H1 (cell line): ENCODE measurements around the gene INSM2. TPM values are rescaled to one million over a fixed set of nuclear protein-coding genes. Genes with fewer than 3 reads are reported as not detected.

ENCODE experiments used
- CTCF ChIA-PET: fragments of 300-600 bp; sonication (Branson Sonifier 250); formaldehyde crosslinking; loops from one replicate; lab custom pipeline; 2021; ENCODE audit not compliant: partially characterized antibody; lab: Charles Lee
- POLR2A ChIA-PET: fragments of 300-600 bp; sonication (Branson Sonifier 250); formaldehyde crosslinking; loops from one replicate; lab custom pipeline; 2021; ENCODE audit warnings: inconsistent platforms; ENCODE audit not compliant: partially characterized antibody; lab: Charles Lee
- DNase-seq, 2 experiments: peaks; one replicate each; pipeline versions ENCODE4 v3.0.0 to v3.0.0-alpha.2; 2010 to 2022; ENCODE audit warnings: low spot score in 2 of 2, low read depth in 1 of 2, mixed read lengths in 1 of 2
- FAIRE-seq: peaks from 2 replicates; lab custom pipeline; 2011; peaks lifted over from hg19 to GRCh38; lab: Jason Lieb, UNC
- H2AFZ ChIP-seq: 2 replicates; pipeline ENCODE4 v1.8.1; 2012; ENCODE audit warnings: low read length, inconsistent platforms
- H2AK5ac ChIP-seq: 2 replicates; pipeline ENCODE4 v1.6.1; 2013; ENCODE audit warnings: low read depth, low read length
- H2BK120ac ChIP-seq: replicated peaks from 2 replicates; pipeline ENCODE3; 2013; ENCODE audit warnings: low read depth, low read length, inconsistent platforms
- H2BK12ac ChIP-seq: 2 replicates; pipeline ENCODE4 v1.6.1; 2013; ENCODE audit warnings: low read depth, low read length
- H2BK15ac ChIP-seq: 2 replicates; pipeline ENCODE4 v1.6.1; 2013; ENCODE audit warnings: low read length
- H2BK20ac ChIP-seq: 2 replicates; pipeline ENCODE4 v1.6.1; 2013; ENCODE audit warnings: low read length
- H2BK5ac ChIP-seq: 2 replicates; pipeline ENCODE4 v1.6.1; 2013; ENCODE audit warnings: low read depth, low read length
- H3K14ac ChIP-seq: 2 replicates; pipeline ENCODE4 v1.6.1; 2013; ENCODE audit warnings: inconsistent platforms; ENCODE audit not compliant: insufficient read length
- H3K18ac ChIP-seq: 2 replicates; pipeline ENCODE4 v1.6.1; 2013; ENCODE audit warnings: low read length; ENCODE audit errors: extremely low read depth
- H3K23ac ChIP-seq: 2 replicates; pipeline ENCODE4 v1.6.1; 2013; ENCODE audit warnings: inconsistent platforms; ENCODE audit not compliant: insufficient read length
- H3K23me2 ChIP-seq: 2 replicates; pipeline ENCODE4 v1.6.1; 2013; ENCODE audit warnings: low read depth, low read length
- H3K27ac ChIP-seq: 2 replicates; pipeline ENCODE4 v1.6.1; 2011; ENCODE audit warnings: low read depth, low read length, inconsistent platforms
- H3K27me3 ChIP-seq, 4 experiments: replicated peaks in 1 of 4; 1 replicate in 1 of 4; 2 replicates in 3 of 4; pipeline versions ENCODE4 v1.6.1 to v1.8.1; 2011 to 2013; ENCODE audit warnings: low read length in 3 of 4, mild to moderate bottlenecking in 3 of 4, inconsistent platforms in 2 of 4, mixed read lengths in 2 of 4, moderate library complexity in 1 of 4; ENCODE audit not compliant: control insufficient read depth in 3 of 4, insufficient read depth in 3 of 4; ENCODE audit errors: extremely low read depth in 1 of 4
- H3K36me3 ChIP-seq, 4 experiments: 2 replicates each; pipeline versions ENCODE4 v1.6.1 to v1.8.1; 2011 to 2013; ENCODE audit warnings: mild to moderate bottlenecking in 4 of 4, low read length in 3 of 4, moderate library complexity in 2 of 4, control low read depth in 1 of 4, inconsistent platforms in 1 of 4; ENCODE audit not compliant: insufficient read depth in 4 of 4, control insufficient read depth in 2 of 4
- H3K4ac ChIP-seq: replicated peaks from 2 replicates; pipeline ENCODE3; 2013; ENCODE audit warnings: low read length, low read depth, mixed read lengths, inconsistent platforms; ENCODE audit not compliant: insufficient read length
- H3K4me1 ChIP-seq, 4 experiments: replicated peaks in 1 of 4; 1 replicate in 1 of 4; 2 replicates in 3 of 4; pipeline versions ENCODE4 v1.6.1 to v1.8.1; 2011 to 2013; ENCODE audit warnings: low read length in 3 of 4, inconsistent platforms in 2 of 4, mixed read lengths in 1 of 4; ENCODE audit not compliant: insufficient read depth in 4 of 4, control insufficient read depth in 3 of 4
- H3K4me2 ChIP-seq, 2 experiments: 2 replicates each; pipeline versions ENCODE4 v1.6.1 to v1.8.1; 2011 to 2013; ENCODE audit warnings: low read depth in 2 of 2, low read length in 2 of 2, control low read depth in 1 of 2, inconsistent platforms in 1 of 2, mild to moderate bottlenecking in 1 of 2; ENCODE audit not compliant: insufficient read depth in 1 of 2
- H3K4me3 ChIP-seq, 4 experiments: fragments of 200-600, 300-600 bp in 1 of 4; sonication (generic), shearing (Covaris generic), sonication (Bioruptor Twin) in 1 of 4; 2 replicates each; pipeline versions ENCODE4 v1.5.1 to v1.8.1; 2011 to 2016; ENCODE audit warnings: low read length in 4 of 4, low read depth in 3 of 4, control low read depth in 2 of 4, inconsistent platforms in 2 of 4, mild to moderate bottlenecking in 2 of 4, mixed read lengths in 1 of 4, moderate library complexity in 1 of 4; ENCODE audit not compliant: insufficient read depth in 2 of 4; ENCODE audit errors: extremely low read depth in 1 of 4
- H3K56ac ChIP-seq: replicated peaks from 2 replicates; pipeline ENCODE3; 2013; ENCODE audit warnings: low read depth, mild to moderate bottlenecking, mixed read lengths, low read length, inconsistent platforms; ENCODE audit not compliant: insufficient read length
- H3K79me1 ChIP-seq: 2 replicates; pipeline ENCODE4 v1.6.1; 2013; ENCODE audit warnings: low read depth, low read length, control low read depth
- H3K79me2 ChIP-seq, 2 experiments: 2 replicates each; pipeline versions ENCODE4 v1.6.1 to v1.8.1; 2012 to 2013; ENCODE audit warnings: low read length in 2 of 2, mild to moderate bottlenecking in 2 of 2, inconsistent platforms in 1 of 2; ENCODE audit not compliant: insufficient read depth in 2 of 2, control insufficient read depth in 1 of 2
- H3K9ac ChIP-seq, 4 experiments: replicated peaks in 1 of 4; 1 replicate in 1 of 4; 2 replicates in 3 of 4; pipeline versions ENCODE4 v1.6.1 to v1.8.1; 2011 to 2013; ENCODE audit warnings: low read depth in 3 of 4, low read length in 3 of 4, control low read depth in 2 of 4, mild to moderate bottlenecking in 2 of 4, moderate library complexity in 2 of 4, inconsistent platforms in 1 of 4; ENCODE audit errors: extremely low read depth in 1 of 4
- H3K9me3 ChIP-seq, 2 experiments: 2 replicates each; pipeline versions ENCODE4 v1.6.1 to v1.8.1; 2012 to 2013; ENCODE audit warnings: mild to moderate bottlenecking in 2 of 2, moderate library complexity in 2 of 2, control low read depth in 1 of 2, inconsistent platforms in 1 of 2, low read depth in 1 of 2, low read length in 1 of 2, mixed read lengths in 1 of 2; ENCODE audit not compliant: insufficient read depth in 2 of 2
- H4K20me1 ChIP-seq, 2 experiments: replicated peaks in 1 of 2; 2 replicates each; pipeline versions ENCODE3 to v1.8.1; 2011 to 2013; ENCODE audit warnings: inconsistent platforms in 2 of 2, low read length in 2 of 2, mild to moderate bottlenecking in 1 of 2; ENCODE audit not compliant: insufficient read depth in 2 of 2, control insufficient read depth in 1 of 2
- H4K5ac ChIP-seq: 2 replicates; pipeline ENCODE4 v1.6.1; 2013; ENCODE audit warnings: low read length, low read depth, mixed read lengths, inconsistent platforms; ENCODE audit not compliant: insufficient read length
- H4K8ac ChIP-seq: 2 replicates; pipeline ENCODE4 v1.8.0; 2013; ENCODE audit warnings: mild to moderate bottlenecking, moderate library complexity, low read length, inconsistent platforms; ENCODE audit not compliant: insufficient read depth; ENCODE audit errors: extremely low read depth
- H4K91ac ChIP-seq: replicated peaks from 2 replicates; pipeline ENCODE3; 2013; ENCODE audit warnings: low read length, mixed read lengths, inconsistent platforms; ENCODE audit not compliant: insufficient read length
- ATF3 ChIP-seq: IDR thresholded peaks from 2 replicates; pipeline ENCODE4 v1.6.1; 2011; ENCODE audit warnings: low read depth, mild to moderate bottlenecking, low read length; ENCODE audit not compliant: insufficient read depth
- CEBPB ChIP-seq: IDR thresholded peaks from 2 replicates; pipeline ENCODE4 v1.6.1; 2012; ENCODE audit warnings: low read depth, low read length
- CTBP2 ChIP-seq: IDR thresholded peaks from 2 replicates; pipeline ENCODE4 v1.7.0; 2011; ENCODE audit warnings: borderline replicate concordance, mild to moderate bottlenecking, moderate library complexity, mixed read lengths, low read length; ENCODE audit not compliant: insufficient read depth, insufficient read length
- MAFK ChIP-seq: IDR thresholded peaks from 2 replicates; pipeline ENCODE4 v1.6.1; 2012; ENCODE audit warnings: low read depth, mild to moderate bottlenecking, improper control_type of control experiment, low read length
- POLR2A ChIP-seq, 2 experiments: IDR thresholded peaks; 1 replicate in 1 of 2; 2 replicates in 1 of 2; pipeline ENCODE4 v1.6.1; 2011; ENCODE audit warnings: low read depth in 2 of 2, low read length in 2 of 2, mild to moderate bottlenecking in 2 of 2; ENCODE audit errors: control extremely low read depth in 1 of 2
- POLR2AphosphoS5 ChIP-seq: IDR thresholded peaks from 2 replicates; pipeline ENCODE4 v1.6.1; 2011; ENCODE audit warnings: low read depth, low read length
- RFX5 ChIP-seq: IDR thresholded peaks from 2 replicates; pipeline ENCODE4 v1.6.1; 2011; ENCODE audit warnings: low read depth, low read length, improper control_type of control experiment, borderline replicate concordance
- RXRA ChIP-seq: IDR thresholded peaks from 2 replicates; pipeline ENCODE4 v1.6.1; 2011; ENCODE audit warnings: low read depth, mild to moderate bottlenecking, low read length, moderate library complexity; ENCODE audit not compliant: insufficient read depth
- SRF ChIP-seq: IDR thresholded peaks from 2 replicates; pipeline ENCODE4 v1.6.1; 2011; ENCODE audit warnings: mild to moderate bottlenecking, low read depth, low read length, moderate library complexity
- TEAD4 ChIP-seq: IDR thresholded peaks from 2 replicates; pipeline ENCODE4 v1.6.1; 2012; ENCODE audit warnings: low read depth, low read length, inconsistent platforms, mixed read lengths
- WGBS, 2 experiments: shearing (Covaris generic) in 1 of 2; methylation state at CpG; one replicate each; pipeline versions ENCODE4 v1.1.6 to v1.1.7; 2013 to 2015; ENCODE audit warnings: low lambda C conversion rate in 2 of 2, mixed read lengths in 2 of 2, inconsistent platforms in 1 of 2, low coverage in 1 of 2, missing lambda C conversion rate in 1 of 2; ENCODE audit not compliant: insufficient replicate concordance in 2 of 2, insufficient coverage in 1 of 2, insufficient read length in 1 of 2; ENCODE audit errors: extremely low coverage in 1 of 2, missing lambda C conversion rate in 1 of 2; 5-methylcytosine and 5-hydroxymethylcytosine counted together
- polyA plus RNA-seq, 7 experiments: library from polyadenylated mRNA; depleted of rRNA in 3 of 7; stranded (reverse) in 5 of 7; unstranded in 2 of 7; fragments of >200 nt in 5 of 7; fragments of 200-250 nt in 2 of 7; gene quantifications; 1 replicate in 5 of 7; 2 replicates in 1 of 7; 4 replicates in 1 of 7; pipeline versions ENCODE4 v1.2.1 to v1.2.3, GENCODE V29; 2011 to 2013; ENCODE audit warnings: missing spikeins in 2 of 7, mixed read lengths in 2 of 7
- total RNA-seq: library from RNA; stranded (reverse); fragmentation: NEBNext Ultra II Directional; extraction: Animal tissue kit (Norgen Biotek cat#: 25700); gene quantifications from 2 replicates; pipeline ENCODE4 v1.2.1, GENCODE V29; 2021
- TF ChIP-seq, protein P1 (sequence below), 3 experiments: IDR thresholded peaks; 1 replicate in 2 of 3; 2 replicates in 1 of 3; pipeline versions ENCODE4 v1.5.1 to v1.6.1; 2011; ENCODE audit warnings: low read length in 3 of 3, mild to moderate bottlenecking in 3 of 3, inconsistent platforms in 2 of 3, low read depth in 1 of 3, moderate library complexity in 1 of 3; ENCODE audit not compliant: insufficient read depth in 1 of 3; ENCODE audit errors: control extremely low read depth in 1 of 3

The INSM2 gene
- total and polyA plus RNA-seq, 2 of the 8 experiments (the other 6 are each of a cell fraction or from before 2014, with no cell fraction given) = not detected

- H3K18ac ChIP-seq = no peak overlapping the region
- H3K4me3 ChIP-seq = no peak overlapping the region
- FAIRE-seq (no peak), DNase-seq (no peak)
- no peak overlapping the region for H3K27ac ChIP-seq
- H3K9ac ChIP-seq = no peak overlapping the region
- no peak overlapping the region for H2BK15ac ChIP-seq
- no peaks in the 10 kb centered on the region for H3K9me3 ChIP-seq
- TF ChIP-seq POLR2AphosphoS5 = no peak
- TF ChIP-seq RXRA = no peak
- no peak for TF ChIP-seq TEAD4
- TF ChIP-seq RFX5 = no peak
- no peak for TF ChIP-seq ATF3
- no peak for TF ChIP-seq SRF
- no peak for TF ChIP-seq MAFK
- no peak for TF ChIP-seq POLR2A (IDR thresholded peaks at IDR 0.05; ENCODE audit: control extremely low read depth in 1 of 2, low read depth in 2 of 2, low read length in 2 of 2)
- no peak for TF ChIP-seq CTBP2
- TF ChIP-seq, protein P1, sequence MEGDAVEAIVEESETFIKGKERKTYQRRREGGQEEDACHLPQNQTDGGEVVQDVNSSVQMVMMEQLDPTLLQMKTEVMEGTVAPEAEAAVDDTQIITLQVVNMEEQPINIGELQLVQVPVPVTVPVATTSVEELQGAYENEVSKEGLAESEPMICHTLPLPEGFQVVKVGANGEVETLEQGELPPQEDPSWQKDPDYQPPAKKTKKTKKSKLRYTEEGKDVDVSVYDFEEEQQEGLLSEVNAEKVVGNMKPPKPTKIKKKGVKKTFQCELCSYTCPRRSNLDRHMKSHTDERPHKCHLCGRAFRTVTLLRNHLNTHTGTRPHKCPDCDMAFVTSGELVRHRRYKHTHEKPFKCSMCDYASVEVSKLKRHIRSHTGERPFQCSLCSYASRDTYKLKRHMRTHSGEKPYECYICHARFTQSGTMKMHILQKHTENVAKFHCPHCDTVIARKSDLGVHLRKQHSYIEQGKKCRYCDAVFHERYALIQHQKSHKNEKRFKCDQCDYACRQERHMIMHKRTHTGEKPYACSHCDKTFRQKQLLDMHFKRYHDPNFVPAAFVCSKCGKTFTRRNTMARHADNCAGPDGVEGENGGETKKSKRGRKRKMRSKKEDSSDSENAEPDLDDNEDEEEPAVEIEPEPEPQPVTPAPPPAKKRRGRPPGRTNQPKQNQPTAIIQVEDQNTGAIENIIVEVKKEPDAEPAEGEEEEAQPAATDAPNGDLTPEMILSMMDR (IDR thresholded peaks at IDR 0.05; ENCODE audit: control extremely low read depth in 1 of 3, insufficient read depth in 1 of 3, low read depth in 1 of 3, low read length in 3 of 3) = no peak
- TF ChIP-seq CEBPB = no peak
- ChIA-PET POLR2A (interaction anchor here (0.9 kb wide), 1 partner anchor 9 kb away, joined by 4 read pairs; no protein-coding TSS in a partner anchor), CTCF (no interaction called here)
- H3K23me2 ChIP-seq = no peaks in the 10 kb centered on the region
- H3K79me2 ChIP-seq = no peaks in the 10 kb centered on the region
- no peak overlapping the region for H3K4me2 ChIP-seq
- no peak overlapping the region for H2AK5ac ChIP-seq
- no peaks in the 10 kb centered on the region for H3K36me3 ChIP-seq
- no peak overlapping the region for H3K4ac ChIP-seq
- H2BK20ac ChIP-seq = no peak overlapping the region
- no peaks in the 10 kb centered on the region for H3K79me1 ChIP-seq
- no peak overlapping the region for H3K56ac ChIP-seq
- H2AFZ ChIP-seq = no peak overlapping the region
- no peaks in the 10 kb centered on the region for H4K20me1 ChIP-seq
- no peak overlapping the region for H2BK5ac ChIP-seq
- no peak overlapping the region for H4K5ac ChIP-seq
- 58% methylated on average over 1 of the region's 1 CpG; no CpG with 5 or more reads in 1 of the 2 experiments for WGBS, 2 experiments
- no peak overlapping the region for H2BK120ac ChIP-seq
- no peaks in the 10 kb centered on the region for H3K4me1 ChIP-seq
- H3K23ac ChIP-seq = no peak overlapping the region
- H2BK12ac ChIP-seq = no peak overlapping the region
- no peak overlapping the region for H3K14ac ChIP-seq
- H4K8ac ChIP-seq = no peak overlapping the region
- no peaks in the 10 kb centered on the region for H3K27me3 ChIP-seq
- no peak overlapping the region for H4K91ac ChIP-seq
Observed at GRCh38 chr14:35504260-35504659, 29.7 kb upstream of the INSM2 start.
